Measurements from ENCODE around the gene AUTS2.

AUTS2 gene

DNA sequence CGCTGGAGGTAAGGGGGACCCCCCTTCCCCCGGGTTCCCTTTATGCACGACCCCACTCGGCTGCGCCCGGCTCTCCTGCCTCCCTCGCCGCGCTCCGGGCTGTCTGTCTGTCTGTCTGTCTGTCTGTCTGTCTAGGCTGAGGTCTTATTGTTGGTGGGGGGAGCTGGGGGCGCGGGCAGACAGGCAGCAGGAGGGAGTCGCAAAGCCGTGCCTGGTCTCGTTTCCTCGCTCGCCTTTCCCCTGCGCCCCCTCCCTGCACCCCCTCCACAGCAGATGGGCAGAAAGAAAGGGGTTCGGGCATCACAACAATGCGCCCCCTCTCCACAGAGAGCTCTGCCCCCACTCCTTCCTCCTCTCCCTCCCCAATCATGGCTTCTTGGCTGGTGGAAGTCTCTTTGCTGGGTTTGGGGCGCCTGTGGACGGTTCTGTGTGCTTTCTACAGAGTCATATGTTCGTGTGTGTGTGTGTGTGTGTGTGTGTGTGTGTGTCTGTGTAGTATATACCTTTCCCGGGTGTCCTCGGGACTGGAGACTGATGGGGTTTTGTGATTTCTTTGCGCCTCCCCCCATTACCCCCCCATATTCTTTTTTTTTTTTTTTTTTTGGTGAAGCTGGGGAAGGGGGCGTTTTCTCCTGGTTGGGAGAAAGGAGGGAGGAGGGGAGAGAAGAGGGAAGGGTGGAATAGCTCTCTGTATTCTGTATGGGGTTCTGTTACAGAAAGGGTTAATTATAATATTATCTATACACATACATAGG lies 1.9 kb downstream of the AUTS2 start:
- in situ Hi-C loops (cut with MboI; ENCODE audit: low sequenced_read_pairs), result no loop called here

DNA sequence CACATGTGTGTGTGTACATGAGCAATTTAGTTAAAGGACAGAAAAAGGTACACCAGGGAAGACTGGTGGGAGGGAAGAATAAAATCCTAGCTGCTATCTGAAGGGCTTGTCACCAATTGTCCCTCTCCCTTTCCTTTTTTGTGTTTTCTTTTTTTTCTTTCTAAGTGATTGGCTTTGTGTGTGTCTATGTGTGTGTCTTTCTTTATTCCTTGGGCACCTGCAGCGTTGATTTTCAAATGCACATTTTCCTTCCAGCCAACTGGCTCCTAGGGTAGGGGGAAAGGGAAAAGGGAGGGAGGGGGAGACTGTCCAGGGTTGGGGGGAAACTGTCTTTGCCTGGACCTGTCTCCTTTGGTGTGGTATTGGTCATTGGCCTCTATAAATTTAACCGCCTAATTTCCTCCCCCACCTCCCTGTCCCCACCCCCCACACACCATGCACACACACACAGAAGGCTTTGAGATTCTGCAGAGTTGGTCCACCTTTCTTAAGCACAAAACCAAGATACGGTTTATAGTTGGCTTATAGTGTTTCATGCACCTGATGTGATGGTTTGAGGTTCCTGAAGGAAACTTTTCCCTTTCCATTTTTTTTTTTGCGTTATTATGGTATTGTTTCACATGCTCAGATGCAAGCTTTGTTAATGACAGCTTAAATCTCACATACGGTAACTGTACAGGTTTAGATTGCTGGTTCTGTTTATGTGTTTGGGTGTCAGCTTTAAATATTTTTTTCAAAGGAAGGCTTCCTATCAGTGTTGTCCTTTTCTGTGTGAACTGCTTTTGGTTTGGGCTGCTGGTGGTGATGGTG lies 2.6 kb downstream of the AUTS2 start:
- in situ Hi-C loops (cut with MboI; ENCODE audit: low sequenced_read_pairs), result no loop called here

DNA sequence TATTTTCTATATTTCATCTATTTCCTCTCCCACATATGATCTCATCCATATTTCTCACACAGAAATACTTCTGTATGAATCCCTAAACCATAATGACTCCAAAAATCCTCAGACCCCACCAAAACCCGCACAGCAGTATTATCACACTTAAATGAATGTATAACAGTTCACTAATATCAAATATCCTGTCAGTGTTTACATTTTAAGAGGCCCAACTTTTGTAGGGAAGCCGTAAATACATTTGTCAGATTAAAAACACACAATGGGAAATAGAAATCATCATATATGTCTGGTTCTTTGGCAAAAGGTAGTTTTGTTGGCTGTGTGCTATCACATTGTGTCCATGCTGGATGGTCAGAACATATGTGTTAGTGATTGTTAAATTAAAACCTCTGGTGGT lies 4.2 kb downstream of the AUTS2 start:
- in situ Hi-C loops (cut with MboI; ENCODE audit: low sequenced_read_pairs), result no loop called here

DNA sequence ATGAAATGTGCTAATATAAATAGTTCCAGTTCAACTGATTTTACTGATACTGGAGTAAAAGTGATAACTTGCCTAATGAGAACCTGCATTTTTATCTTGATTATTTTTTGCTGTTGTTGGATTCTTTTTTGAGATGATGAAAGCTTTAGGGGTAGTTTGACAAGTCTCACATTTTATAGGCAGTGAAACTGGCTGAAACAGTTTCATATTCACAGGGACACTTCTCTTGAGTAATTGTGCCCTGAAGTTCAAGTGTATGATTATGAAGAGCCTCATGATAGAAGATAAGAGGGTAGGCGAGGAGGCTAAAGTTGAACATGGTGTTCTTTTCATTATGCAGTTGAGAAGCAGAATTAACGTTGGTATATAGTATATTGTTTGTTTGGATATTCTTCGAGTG lies 5.1 kb downstream of the AUTS2 start:
- in situ Hi-C loops (cut with MboI; ENCODE audit: low sequenced_read_pairs), result no loop called here

DNA sequence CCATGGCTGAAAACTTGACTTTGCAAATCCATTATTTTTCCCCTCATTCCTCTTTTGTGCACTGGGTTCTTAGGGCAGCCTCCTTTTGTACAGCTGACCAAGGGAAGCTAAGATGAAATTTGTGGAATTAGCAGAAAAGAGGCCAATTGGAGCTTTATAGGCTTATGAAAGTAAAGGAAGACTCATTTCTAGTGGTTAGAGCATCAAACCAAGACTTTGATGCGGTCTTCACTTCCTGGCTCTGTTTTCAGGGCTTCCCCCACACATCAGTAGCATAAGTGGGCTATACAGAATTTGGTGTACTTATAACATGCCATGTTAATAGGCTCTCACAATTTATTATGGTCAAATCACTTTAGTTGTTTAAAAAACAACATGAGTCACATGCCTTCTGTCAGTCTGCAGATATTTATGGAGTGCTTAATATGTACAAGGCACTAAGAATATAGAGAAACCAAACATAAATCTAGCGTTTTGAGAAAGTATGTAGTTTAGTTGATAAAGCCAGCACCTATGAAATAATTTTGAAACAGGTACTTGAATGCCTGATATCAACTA lies 5.7 kb downstream of the AUTS2 start:
- in situ Hi-C loops (cut with MboI; ENCODE audit: low sequenced_read_pairs), result no loop called here

DNA sequence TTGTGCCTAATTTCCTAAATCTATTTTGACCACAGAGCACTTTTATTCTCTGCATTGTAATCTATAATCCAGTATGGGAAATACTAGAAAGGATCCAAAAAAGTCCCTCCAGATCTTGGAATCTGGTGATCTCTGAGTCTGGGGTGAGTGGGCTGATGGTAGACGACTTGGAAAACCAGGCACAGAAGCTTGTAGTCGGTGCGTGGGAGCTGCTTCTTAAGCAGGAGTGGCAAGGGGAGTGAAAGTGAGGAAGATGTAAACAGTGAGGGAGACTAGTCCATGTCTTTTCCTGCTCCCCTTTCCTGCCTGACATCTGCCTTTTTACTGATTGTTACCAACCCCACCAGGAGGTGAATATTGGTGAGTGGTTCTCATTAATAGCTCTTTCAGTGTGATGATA lies 6.8 kb downstream of the AUTS2 start:
- in situ Hi-C loops (cut with MboI; ENCODE audit: low sequenced_read_pairs), result no loop called here

DNA sequence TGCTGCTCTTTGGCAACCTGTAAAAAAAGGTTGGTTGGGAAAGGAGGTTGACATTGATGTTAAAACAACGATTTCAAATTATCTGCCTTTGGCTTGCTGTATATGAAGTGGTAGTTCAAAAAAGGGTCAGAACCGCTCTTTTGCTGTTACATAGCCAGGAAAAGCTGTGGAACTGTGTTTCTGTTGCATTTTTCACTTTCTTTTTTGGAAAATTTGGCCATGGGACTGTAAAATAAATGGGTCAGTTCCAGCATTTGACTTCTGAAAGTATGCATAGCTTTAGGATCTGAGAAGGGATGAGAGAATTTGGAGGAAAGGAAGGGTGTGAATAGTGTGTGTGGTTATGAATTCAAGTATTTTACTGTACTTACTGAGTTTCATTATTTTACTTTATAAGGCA lies 7.3 kb downstream of the AUTS2 start:
- in situ Hi-C loops (cut with MboI; ENCODE audit: low sequenced_read_pairs), result no loop called here

DNA sequence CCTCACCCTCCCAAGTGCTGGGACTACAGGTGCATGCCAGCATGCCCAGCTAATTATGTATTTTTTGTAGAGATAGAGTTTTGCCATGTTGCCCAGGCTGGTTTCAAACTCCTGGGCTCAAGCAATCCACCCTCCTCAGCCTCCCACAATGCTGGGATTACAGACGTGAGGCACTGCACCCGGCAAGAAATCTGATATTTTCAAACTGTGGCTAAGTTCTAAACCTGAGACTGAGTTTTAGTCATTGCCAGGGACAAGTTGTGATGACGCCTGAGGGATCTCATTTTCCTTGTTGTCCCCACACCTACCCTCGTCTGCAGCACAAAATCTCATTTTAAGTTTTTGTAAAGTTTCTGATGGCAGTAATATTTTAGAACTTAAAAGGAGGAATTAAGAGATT lies 9.8 kb downstream of the AUTS2 start:
- in situ Hi-C loops (cut with MboI; ENCODE audit: low sequenced_read_pairs), result no loop called here

DNA sequence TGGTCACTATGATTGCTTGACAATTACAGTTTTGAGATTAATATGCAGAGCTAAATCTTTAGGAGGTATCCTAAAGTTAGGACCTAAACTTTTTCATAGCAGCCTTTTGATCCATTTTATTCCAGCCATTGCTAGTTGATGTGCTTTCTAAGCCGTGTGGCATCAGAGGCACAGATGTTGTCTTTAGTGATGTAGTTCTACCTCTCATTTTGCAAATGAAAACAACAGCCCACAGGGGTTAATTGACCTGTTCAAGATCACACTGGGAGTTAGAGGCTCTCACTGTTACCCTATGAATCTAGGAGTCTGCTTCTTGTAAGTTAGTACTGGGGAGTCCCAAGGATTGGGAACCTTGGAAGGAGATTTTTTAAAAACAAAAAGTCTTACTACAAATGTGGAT lies 10.6 kb downstream of the AUTS2 start:
- in situ Hi-C loops (cut with MboI; ENCODE audit: low sequenced_read_pairs), result no loop called here

DNA sequence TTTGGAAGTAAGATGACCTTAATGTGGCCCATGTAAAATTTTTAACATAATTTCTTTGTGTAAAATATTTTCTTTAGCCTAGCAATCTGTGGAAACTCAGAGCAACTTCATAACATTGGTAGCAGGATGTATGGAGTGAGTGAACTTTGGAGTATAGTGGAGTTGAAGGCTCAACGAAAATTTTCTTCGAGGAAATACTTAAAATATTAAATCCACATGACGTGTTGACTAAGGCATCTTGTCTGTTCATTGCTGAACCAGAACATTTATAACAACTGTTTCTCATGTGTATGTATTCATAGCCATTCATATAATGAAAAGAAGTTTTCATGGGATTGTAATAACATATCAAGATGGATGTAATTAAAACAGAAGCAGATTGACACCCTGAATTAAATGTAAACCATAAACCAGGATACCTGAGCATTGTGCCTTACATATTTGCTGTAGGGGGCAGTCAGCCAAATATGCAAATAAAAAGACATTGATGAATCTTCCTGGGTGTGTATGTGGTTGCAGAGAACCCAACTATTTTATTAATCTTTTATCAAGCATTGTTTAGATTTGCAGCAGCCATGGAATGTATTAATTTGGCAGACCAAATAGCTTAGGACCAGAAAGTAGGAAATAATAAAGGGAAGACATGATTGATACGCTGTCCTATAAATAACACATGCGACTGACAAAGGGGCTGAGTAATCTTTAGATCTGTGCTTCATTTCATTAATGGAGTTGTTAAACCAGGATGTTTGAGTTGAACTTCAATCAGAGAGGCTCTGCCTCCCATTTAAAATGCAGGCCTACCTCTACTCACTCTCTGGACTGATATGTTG lies 11.5 kb downstream of the AUTS2 start:
- in situ Hi-C loops (cut with MboI; ENCODE audit: low sequenced_read_pairs), result no loop called here

DNA sequence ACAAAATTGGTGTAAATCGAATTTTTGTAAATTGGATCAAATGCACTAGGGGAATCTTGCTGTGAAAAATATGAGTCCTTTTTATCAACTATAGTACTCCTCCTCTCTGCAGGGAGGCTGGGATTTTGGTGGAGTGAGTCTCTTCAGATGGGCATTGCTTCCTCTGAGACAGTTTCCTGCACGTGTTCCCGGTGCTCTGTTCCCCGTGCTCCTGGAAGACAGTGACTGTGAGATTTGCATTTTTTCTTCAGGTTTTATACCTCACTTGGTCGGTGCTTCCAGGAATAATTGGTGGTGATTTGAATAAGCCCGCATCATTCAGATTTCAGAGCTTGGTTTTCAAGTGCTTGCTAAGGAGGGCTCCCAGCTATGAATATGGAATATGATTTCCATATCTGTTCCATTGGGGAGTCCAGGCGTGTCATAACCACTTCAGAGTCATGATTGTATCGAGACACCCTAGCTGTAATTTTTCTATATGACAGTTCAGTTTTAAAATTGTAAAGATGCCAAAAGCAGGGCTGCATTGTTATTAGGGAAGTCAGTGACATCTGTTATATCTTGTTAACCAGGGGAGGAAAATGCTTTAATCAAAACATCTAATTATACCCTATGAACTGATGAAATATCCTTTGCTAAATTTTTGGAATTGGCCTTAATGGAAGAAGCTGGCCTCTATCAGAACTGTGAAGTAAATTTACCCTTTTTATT lies 12.3 kb downstream of the AUTS2 start:
- in situ Hi-C loops (cut with MboI; ENCODE audit: low sequenced_read_pairs), result no loop called here

DNA sequence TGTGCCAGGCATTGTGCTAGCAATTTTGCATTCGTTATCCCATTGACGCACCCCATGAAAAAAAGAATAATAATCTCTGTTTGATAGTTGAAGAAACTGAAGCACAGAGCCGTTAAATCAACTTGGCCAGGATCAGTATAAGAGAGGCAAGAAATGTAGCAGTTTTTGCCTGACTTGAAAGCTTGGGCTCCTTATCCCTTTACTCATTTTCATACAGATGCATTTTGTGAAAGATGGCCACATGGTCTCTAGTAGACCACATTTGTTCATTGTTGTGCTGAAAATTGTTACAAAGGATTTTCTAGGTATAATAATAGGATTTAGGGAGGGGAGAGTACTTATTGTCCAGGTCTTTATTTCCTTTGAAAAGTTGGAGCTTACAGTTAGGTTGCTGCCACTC lies 14.7 kb downstream of the AUTS2 start:
- in situ Hi-C loops (cut with MboI; ENCODE audit: low sequenced_read_pairs), result no loop called here

DNA sequence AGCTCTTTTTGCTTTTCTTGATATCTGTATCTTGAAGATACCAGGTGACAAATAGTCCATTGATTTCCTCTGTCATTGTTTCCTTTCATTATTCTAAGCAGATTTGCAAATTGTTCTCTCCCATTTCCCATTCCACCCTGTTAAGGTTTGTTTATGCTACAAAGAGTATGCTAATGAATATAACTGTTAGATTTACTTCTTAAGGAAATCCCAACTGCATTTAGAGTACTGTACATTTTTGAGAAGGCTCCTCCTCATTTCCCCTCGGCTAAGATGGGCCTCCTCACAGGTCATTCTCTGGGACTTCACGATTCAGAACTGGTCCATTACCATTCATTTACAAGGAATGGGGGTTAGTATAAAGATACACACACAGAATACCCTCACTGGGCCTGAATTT lies 15.6 kb downstream of the AUTS2 start:
- in situ Hi-C loops (cut with MboI; ENCODE audit: low sequenced_read_pairs), result no loop called here

DNA sequence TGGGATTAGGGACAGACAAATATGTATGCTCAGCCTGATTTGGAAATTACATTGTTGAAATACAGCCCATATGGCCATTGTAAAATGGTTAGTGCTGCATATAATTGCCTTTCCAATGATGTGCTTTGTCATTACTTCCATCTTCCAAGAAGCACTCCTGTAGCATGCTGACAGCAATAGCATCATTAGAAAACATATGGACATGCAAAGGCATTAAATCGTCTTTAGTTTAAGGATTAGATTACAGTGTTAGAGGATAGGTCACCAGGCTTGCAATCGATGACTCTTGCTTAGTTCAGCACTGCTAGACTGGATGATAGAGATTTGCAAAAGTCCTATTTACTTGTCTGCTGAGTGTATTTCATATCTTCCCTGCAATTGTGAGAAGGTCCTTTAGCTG lies 17.4 kb downstream of the AUTS2 start:
- in situ Hi-C loops (cut with MboI; ENCODE audit: low sequenced_read_pairs), result no loop called here

DNA sequence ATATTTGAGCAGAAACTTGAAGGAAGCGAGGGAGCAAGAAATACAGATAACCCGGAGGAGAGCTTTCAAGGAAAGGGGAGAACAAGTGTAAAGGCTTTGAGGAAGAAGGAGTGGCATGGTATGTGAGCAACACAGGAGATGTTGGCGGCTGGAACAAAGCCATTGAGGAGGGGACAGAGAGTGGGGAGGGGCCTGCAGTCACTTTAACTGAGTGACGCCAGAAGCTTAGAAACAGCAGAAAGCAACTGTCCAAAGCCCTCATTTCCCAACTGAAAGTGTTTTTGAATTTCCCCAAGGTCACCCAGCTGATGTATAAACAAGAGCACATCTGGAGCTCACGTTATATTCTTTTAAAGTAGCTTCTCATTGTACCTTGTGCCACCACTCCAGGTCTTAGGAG lies 19.1 kb downstream of the AUTS2 start:
- in situ Hi-C loops (cut with MboI; ENCODE audit: low sequenced_read_pairs), result no loop called here

DNA sequence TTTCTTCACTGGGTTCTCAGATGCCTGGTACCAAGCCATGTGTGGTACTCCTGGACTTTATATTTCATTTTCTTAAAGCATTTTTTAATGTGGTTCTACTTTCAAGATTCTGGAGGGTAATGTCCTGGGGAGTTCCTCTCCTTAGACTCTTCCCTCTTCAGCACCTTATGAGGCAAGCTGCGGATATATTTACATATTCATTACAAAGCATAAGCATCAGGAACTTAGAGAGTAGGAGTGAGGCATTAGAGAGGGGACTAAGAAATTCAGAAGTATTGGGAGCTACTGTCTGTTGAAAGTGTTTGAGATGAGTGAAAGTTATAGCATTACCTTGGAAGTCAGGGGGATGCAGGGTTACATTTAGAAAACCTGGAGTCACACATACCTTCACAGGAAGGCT lies 20.8 kb downstream of the AUTS2 start:
- in situ Hi-C loops (cut with MboI; ENCODE audit: low sequenced_read_pairs), result no loop called here

DNA sequence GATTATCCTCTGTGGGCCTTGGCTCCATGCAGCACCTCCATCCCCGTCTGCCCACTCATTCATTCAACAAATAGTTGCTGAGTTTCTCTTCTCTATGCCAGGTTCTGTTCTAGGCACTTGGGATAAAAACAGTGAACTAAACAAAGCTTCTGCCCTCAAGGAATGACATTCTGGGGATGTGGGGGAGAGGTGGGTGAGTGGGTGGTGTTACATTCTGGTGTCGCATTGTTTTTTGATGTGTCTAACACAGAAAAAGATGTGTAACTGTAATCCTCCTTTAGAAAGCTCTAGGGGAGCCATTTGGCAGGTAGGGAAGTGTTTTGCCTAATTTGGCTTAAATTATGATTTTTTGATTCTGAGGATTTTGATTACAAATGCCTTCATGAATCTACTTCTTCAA lies 21.4 kb downstream of the AUTS2 start:
- in situ Hi-C loops (cut with MboI; ENCODE audit: low sequenced_read_pairs), result no loop called here

DNA sequence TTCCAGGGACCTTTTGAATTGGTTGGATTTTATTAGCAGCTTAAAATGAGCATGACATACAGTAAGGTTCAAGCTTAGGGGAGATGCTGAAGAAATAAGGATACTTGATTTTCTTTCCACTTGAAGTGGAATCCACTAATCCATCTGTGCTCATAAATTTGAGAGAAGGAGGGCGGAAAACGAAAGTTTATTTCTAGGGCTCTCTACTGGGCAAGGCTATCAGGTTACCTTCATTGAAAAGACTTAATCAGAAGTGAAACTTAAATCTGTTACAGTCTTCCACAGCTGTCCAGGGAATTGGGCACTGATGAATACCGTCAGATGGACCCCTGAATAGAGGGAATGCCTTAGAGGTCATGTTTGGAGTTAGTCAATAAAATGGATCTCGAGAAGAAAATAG lies 21.8 kb downstream of the AUTS2 start:
- in situ Hi-C loops (cut with MboI; ENCODE audit: low sequenced_read_pairs), result no loop called here

DNA sequence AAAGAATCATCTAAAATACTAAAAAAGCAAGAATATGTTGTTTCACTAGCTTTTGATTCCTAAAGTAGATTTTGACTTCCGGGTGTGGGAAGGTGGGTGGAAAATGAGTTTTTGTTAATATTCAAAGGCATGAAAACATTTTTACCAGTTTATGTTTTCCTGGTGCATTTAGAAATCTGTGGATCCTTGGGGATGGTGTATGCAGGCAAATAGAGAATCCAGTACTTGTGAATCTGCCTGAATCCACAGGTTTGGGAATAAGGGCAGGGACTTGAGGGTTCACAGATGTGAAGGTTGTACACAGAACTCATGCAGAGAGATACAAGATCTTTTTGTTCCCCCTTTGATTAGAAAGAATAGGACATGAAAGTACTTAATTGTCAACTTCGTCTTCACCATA lies 22.4 kb downstream of the AUTS2 start:
- in situ Hi-C loops (cut with MboI; ENCODE audit: low sequenced_read_pairs), result no loop called here

DNA sequence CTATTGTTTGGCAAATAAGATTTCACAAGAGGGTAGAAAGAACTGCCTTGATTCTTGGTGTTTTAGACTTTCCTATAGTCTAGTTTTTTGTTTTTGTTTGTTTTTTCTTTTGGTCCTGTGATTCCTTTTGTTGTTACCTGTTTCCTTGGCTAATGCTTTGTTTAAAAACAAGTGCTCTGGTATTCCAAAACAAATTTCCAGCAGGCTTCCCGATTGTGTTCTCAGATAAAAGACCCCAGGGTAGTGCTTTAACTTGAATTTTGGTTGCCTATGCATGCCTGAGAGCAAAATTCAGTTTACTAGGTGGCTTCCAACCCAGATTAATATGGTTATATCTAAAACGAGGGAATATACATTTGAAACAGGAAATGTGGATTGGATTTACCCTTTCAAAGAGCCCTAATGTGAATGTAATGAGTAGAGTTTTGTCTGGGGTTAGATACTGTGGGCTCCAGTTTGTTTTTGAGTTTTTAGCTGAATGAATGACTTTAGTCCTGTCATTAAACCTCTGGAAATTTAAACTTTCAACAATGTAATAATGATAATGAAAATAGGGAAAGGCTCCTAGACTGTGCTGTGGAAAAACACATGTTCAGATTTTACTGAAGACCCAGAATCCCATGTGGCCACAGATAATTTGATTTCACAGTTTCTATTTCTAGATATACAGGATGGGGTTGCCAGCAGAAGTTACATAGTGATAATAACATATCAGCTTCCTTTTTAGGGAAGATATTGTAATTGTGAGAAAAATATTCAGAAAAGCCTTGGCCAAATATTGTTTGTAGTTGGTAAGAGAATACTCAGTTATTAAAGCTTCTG lies 23.9 kb downstream of the AUTS2 start:
- in situ Hi-C loops (cut with MboI; ENCODE audit: low sequenced_read_pairs), result no loop called here

Data from hTERT RPE-1 (cell line).